WTC11 (cell line): ENCODE measurements around the gene MT1F. TPM values are rescaled to one million over a fixed set of nuclear protein-coding genes. Genes with fewer than 3 reads are reported as not detected.

Source experiments
- ATAC-seq: fragments of 200-7000 bp; cut with Tn5 transposase; 2 replicates; pipeline ENCODE4 v1.10.0; 2021; ENCODE audit warnings: mild to moderate bottlenecking, moderate library complexity
- CTCF ChIA-PET: fragments of 300-600 bp; sonication (Branson Sonifier 250); formaldehyde crosslinking; loops from one replicate; lab custom pipeline; 2021; ENCODE audit warnings: antibody characterized with exemption; lab: Charles Lee
- POLR2A ChIA-PET: fragments of 350-600 bp; sonication (Branson Sonifier 250); formaldehyde crosslinking; loops from one replicate; lab custom pipeline; 2021; ENCODE audit warnings: antibody characterized with exemption; lab: Charles Lee
- DNase-seq: peaks from one replicate; pipeline ENCODE4 v3.0.0; 2021; ENCODE audit warnings: low spot score
- H3K27ac Mint-ChIP-seq: 2 replicates; pipeline ENCODE4 v1.8.0; 2021; ENCODE audit warnings: mixed read lengths
- H3K27me3 Mint-ChIP-seq: 2 replicates; pipeline ENCODE4 v1.8.0; 2021; ENCODE audit warnings: low read depth, mild to moderate bottlenecking, moderate library complexity, mixed read lengths
- H3K36me3 Mint-ChIP-seq: 2 replicates; pipeline ENCODE4 v1.8.0; 2021; ENCODE audit warnings: mixed read lengths
- H3K4me1 Mint-ChIP-seq: 2 replicates; pipeline ENCODE4 v1.8.0; 2022; ENCODE audit warnings: mixed read lengths
- H3K4me3 Mint-ChIP-seq: 2 replicates; pipeline ENCODE4 v1.8.0; 2021; ENCODE audit warnings: mild to moderate bottlenecking, moderate library complexity, mixed read lengths
- H3K9me3 Mint-ChIP-seq: 2 replicates; pipeline ENCODE4 v1.8.0; 2021; ENCODE audit warnings: mixed read lengths
- ATF1 ChIP-seq: sonication (generic); formaldehyde crosslinking; IDR thresholded peaks from 2 replicates; pipeline ENCODE4 v1.8.1; 2023; ENCODE audit warnings: mild to moderate bottlenecking, moderate library complexity, missing genetic modification reagents
- ELF4 ChIP-seq: sonication (generic); formaldehyde crosslinking; IDR thresholded peaks from 2 replicates; pipeline ENCODE4 v1.8.1; 2022; ENCODE audit warnings: low read depth, mild to moderate bottlenecking, moderate library complexity, missing genetic modification reagents
- EMX1 ChIP-seq: fragments of 250-450 bp; sonication (Bioruptor Pico); IDR thresholded peaks from 2 replicates; pipeline ENCODE4 v1.8.0; 2021; ENCODE audit warnings: mild to moderate bottlenecking
- NFYB ChIP-seq: sonication (generic); formaldehyde crosslinking; conservative IDR thresholded peaks from 2 replicates; pipeline ENCODE4 v1.8.0; 2022; ENCODE audit warnings: low read depth, missing genetic modification reagents
- SP1 ChIP-seq: sonication (generic); formaldehyde crosslinking; conservative IDR thresholded peaks from 2 replicates; pipeline ENCODE4 v1.8.1; 2022; ENCODE audit warnings: missing genetic modification reagents
- TCF7 ChIP-seq: sonication (generic); formaldehyde crosslinking; IDR thresholded peaks from 2 replicates; pipeline ENCODE4 v1.8.0; 2022; ENCODE audit warnings: mild to moderate bottlenecking, low read depth, missing genetic modification reagents, moderate library complexity
- ZBTB21 ChIP-seq: sonication (generic); formaldehyde crosslinking; IDR thresholded peaks from 2 replicates; pipeline ENCODE4 v1.8.1; 2023; ENCODE audit warnings: mild to moderate bottlenecking, missing genetic modification reagents, borderline replicate concordance
- ZNF263 ChIP-seq: sonication (generic); formaldehyde crosslinking; IDR thresholded peaks from 2 replicates; pipeline ENCODE4 v1.8.1; 2022; ENCODE audit warnings: low read depth, mild to moderate bottlenecking, moderate library complexity, missing genetic modification reagents
- total RNA-seq: library from RNA; stranded (reverse); gene quantifications from 3 replicates; pipeline ENCODE4 v1.2.3, GENCODE V29; 2021
- TF ChIP-seq, protein P1 (sequence below): sonication (generic); formaldehyde crosslinking; IDR thresholded peaks from 2 replicates; pipeline ENCODE4 v1.8.1; 2022; ENCODE audit warnings: missing genetic modification reagents, borderline replicate concordance
- TF ChIP-seq, protein P2 (sequence below): sonication (generic); formaldehyde crosslinking; IDR thresholded peaks from 2 replicates; pipeline ENCODE4 v1.8.0; 2022; ENCODE audit warnings: mild to moderate bottlenecking, missing genetic modification reagents
- TF ChIP-seq, protein P3 (sequence below): fragments of 250-450 bp; sonication (Bioruptor Pico); IDR thresholded peaks from 2 replicates; pipeline ENCODE4 v2.1.2; 2022; ENCODE audit warnings: mild to moderate bottlenecking, moderate library complexity
- TF ChIP-seq, protein P4 (sequence below): sonication (generic); formaldehyde crosslinking; IDR thresholded peaks from 2 replicates; pipeline ENCODE4 v1.8.1; 2023; ENCODE audit warnings: mild to moderate bottlenecking, missing genetic modification reagents, moderate library complexity
- TF ChIP-seq, protein P5 (sequence below): fragments of 250-450 bp; sonication (Bioruptor Pico); IDR thresholded peaks from 2 replicates; pipeline ENCODE4 v1.9.0; 2021; ENCODE audit warnings: mild to moderate bottlenecking, borderline replicate concordance
- TF ChIP-seq, protein P6 (sequence below): sonication (generic); formaldehyde crosslinking; IDR thresholded peaks from 2 replicates; pipeline ENCODE4 v1.8.1; 2022; ENCODE audit warnings: low read depth, mild to moderate bottlenecking, moderate library complexity, missing genetic modification reagents, borderline replicate concordance
- TF ChIP-seq, protein P7 (sequence below): sonication (generic); formaldehyde crosslinking; IDR thresholded peaks from 2 replicates; pipeline ENCODE4 v1.8.0; 2022; ENCODE audit warnings: mild to moderate bottlenecking, missing genetic modification reagents
- TF ChIP-seq, protein P8 (sequence below): sonication (generic); formaldehyde crosslinking; IDR thresholded peaks from 2 replicates; pipeline ENCODE4 v1.8.1; 2022; ENCODE audit warnings: low read depth, missing genetic modification reagents, borderline replicate concordance

MT1F gene
- total RNA-seq, 1 experiment from 2014 or later, result 58.2 TPM

DNA sequence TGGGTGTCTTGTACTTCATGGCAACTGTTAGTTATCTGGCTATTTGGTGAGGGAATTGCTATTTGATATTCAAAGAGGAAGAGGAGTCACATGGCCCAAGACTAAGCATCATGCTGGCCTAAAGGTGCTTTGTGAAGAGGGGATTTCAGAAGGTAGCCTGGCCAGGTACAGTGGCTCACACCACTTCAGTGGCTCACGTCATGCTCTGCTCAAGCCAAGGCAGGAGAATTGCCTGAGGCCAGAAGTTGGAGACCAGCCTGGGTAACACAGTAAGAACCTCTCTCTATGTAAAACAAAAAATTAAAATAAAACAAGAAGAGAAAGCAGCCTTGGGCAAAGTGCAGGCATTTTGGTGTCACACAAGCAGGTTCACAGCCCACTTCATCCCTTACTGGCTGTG is 12.4 kb upstream of the MT1F start:
- no peaks in the 10 kb centered on the region for H3K9me3 Mint-ChIP-seq
- POLR2A ChIA-PET, result no interaction called here
- no peak overlapping the region for H3K4me3 Mint-ChIP-seq
- peaks cover 100% of the 10 kb centered on the region for H3K27me3 Mint-ChIP-seq
- no peak overlapping the region for H3K27ac Mint-ChIP-seq
- H3K4me1 Mint-ChIP-seq, result peaks cover 18% of the 10 kb centered on the region
- no peak for DNase-seq
- CTCF ChIA-PET, result no interaction called here
- TF ChIP-seq, protein P1, sequence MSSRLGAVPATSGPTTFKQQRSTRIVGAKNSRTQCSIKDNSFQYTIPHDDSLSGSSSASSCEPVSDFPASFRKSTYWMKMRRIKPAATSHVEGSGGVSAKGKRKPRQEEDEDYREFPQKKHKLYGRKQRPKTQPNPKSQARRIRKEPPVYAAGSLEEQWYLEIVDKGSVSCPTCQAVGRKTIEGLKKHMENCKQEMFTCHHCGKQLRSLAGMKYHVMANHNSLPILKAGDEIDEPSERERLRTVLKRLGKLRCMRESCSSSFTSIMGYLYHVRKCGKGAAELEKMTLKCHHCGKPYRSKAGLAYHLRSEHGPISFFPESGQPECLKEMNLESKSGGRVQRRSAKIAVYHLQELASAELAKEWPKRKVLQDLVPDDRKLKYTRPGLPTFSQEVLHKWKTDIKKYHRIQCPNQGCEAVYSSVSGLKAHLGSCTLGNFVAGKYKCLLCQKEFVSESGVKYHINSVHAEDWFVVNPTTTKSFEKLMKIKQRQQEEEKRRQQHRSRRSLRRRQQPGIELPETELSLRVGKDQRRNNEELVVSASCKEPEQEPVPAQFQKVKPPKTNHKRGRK (CRISPR knock-in tag), result no peak
- TF ChIP-seq, protein P2, sequence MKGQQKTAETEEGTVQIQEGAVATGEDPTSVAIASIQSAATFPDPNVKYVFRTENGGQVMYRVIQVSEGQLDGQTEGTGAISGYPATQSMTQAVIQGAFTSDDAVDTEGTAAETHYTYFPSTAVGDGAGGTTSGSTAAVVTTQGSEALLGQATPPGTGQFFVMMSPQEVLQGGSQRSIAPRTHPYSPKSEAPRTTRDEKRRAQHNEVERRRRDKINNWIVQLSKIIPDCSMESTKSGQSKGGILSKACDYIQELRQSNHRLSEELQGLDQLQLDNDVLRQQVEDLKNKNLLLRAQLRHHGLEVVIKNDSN (CRISPR knock-in tag), result no peak
- TF ChIP-seq ZNF263 (CRISPR knock-in tag) (no peak), EMX1 (CRISPR knock-in tag) (no peak), SP1 (CRISPR knock-in tag) (no peak), ELF4 (no peak), ATF1 (CRISPR knock-in tag) (no peak), ZBTB21 (CRISPR knock-in tag) (no peak), TCF7 (CRISPR knock-in tag) (no peak), NFYB (CRISPR knock-in tag) (no peak)
- TF ChIP-seq, protein P3, sequence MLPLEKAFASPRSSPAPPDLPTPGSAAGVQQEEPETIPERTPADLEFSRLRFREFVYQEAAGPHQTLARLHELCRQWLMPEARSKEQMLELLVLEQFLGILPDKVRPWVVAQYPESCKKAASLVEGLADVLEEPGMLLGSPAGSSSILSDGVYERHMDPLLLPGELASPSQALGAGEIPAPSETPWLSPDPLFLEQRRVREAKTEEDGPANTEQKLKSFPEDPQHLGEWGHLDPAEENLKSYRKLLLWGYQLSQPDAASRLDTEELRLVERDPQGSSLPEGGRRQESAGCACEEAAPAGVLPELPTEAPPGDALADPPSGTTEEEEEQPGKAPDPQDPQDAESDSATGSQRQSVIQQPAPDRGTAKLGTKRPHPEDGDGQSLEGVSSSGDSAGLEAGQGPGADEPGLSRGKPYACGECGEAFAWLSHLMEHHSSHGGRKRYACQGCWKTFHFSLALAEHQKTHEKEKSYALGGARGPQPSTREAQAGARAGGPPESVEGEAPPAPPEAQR (CRISPR knock-in tag), result no peak
- TF ChIP-seq, protein P4, sequence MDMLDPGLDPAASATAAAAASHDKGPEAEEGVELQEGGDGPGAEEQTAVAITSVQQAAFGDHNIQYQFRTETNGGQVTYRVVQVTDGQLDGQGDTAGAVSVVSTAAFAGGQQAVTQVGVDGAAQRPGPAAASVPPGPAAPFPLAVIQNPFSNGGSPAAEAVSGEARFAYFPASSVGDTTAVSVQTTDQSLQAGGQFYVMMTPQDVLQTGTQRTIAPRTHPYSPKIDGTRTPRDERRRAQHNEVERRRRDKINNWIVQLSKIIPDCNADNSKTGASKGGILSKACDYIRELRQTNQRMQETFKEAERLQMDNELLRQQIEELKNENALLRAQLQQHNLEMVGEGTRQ (CRISPR knock-in tag), result no peak
- TF ChIP-seq, protein P5, sequence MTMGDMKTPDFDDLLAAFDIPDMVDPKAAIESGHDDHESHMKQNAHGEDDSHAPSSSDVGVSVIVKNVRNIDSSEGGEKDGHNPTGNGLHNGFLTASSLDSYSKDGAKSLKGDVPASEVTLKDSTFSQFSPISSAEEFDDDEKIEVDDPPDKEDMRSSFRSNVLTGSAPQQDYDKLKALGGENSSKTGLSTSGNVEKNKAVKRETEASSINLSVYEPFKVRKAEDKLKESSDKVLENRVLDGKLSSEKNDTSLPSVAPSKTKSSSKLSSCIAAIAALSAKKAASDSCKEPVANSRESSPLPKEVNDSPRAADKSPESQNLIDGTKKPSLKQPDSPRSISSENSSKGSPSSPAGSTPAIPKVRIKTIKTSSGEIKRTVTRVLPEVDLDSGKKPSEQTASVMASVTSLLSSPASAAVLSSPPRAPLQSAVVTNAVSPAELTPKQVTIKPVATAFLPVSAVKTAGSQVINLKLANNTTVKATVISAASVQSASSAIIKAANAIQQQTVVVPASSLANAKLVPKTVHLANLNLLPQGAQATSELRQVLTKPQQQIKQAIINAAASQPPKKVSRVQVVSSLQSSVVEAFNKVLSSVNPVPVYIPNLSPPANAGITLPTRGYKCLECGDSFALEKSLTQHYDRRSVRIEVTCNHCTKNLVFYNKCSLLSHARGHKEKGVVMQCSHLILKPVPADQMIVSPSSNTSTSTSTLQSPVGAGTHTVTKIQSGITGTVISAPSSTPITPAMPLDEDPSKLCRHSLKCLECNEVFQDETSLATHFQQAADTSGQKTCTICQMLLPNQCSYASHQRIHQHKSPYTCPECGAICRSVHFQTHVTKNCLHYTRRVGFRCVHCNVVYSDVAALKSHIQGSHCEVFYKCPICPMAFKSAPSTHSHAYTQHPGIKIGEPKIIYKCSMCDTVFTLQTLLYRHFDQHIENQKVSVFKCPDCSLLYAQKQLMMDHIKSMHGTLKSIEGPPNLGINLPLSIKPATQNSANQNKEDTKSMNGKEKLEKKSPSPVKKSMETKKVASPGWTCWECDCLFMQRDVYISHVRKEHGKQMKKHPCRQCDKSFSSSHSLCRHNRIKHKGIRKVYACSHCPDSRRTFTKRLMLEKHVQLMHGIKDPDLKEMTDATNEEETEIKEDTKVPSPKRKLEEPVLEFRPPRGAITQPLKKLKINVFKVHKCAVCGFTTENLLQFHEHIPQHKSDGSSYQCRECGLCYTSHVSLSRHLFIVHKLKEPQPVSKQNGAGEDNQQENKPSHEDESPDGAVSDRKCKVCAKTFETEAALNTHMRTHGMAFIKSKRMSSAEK (CRISPR knock-in tag), result no peak
- TF ChIP-seq, protein P6, sequence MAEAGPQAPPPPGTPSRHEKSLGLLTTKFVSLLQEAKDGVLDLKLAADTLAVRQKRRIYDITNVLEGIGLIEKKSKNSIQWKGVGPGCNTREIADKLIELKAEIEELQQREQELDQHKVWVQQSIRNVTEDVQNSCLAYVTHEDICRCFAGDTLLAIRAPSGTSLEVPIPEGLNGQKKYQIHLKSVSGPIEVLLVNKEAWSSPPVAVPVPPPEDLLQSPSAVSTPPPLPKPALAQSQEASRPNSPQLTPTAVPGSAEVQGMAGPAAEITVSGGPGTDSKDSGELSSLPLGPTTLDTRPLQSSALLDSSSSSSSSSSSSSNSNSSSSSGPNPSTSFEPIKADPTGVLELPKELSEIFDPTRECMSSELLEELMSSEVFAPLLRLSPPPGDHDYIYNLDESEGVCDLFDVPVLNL (CRISPR knock-in tag), result no peak
- TF ChIP-seq, protein P7, sequence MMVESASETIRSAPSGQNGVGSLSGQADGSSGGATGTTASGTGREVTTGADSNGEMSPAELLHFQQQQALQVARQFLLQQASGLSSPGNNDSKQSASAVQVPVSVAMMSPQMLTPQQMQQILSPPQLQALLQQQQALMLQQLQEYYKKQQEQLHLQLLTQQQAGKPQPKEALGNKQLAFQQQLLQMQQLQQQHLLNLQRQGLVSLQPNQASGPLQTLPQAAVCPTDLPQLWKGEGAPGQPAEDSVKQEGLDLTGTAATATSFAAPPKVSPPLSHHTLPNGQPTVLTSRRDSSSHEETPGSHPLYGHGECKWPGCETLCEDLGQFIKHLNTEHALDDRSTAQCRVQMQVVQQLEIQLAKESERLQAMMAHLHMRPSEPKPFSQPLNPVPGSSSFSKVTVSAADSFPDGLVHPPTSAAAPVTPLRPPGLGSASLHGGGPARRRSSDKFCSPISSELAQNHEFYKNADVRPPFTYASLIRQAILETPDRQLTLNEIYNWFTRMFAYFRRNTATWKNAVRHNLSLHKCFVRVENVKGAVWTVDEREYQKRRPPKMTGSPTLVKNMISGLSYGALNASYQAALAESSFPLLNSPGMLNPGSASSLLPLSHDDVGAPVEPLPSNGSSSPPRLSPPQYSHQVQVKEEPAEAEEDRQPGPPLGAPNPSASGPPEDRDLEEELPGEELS (CRISPR knock-in tag), result no peak
- TF ChIP-seq, protein P8, sequence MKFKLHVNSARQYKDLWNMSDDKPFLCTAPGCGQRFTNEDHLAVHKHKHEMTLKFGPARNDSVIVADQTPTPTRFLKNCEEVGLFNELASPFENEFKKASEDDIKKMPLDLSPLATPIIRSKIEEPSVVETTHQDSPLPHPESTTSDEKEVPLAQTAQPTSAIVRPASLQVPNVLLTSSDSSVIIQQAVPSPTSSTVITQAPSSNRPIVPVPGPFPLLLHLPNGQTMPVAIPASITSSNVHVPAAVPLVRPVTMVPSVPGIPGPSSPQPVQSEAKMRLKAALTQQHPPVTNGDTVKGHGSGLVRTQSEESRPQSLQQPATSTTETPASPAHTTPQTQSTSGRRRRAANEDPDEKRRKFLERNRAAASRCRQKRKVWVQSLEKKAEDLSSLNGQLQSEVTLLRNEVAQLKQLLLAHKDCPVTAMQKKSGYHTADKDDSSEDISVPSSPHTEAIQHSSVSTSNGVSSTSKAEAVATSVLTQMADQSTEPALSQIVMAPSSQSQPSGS (CRISPR knock-in tag), result no peak
- TF ChIP-seq, all 79 proteins: peak for 0
- no peak for ATAC-seq
- H3K36me3 Mint-ChIP-seq, result no peaks in the 10 kb centered on the region
